ENCODE results near the gene KCNK2.

KCNK2 gene

DNA sequence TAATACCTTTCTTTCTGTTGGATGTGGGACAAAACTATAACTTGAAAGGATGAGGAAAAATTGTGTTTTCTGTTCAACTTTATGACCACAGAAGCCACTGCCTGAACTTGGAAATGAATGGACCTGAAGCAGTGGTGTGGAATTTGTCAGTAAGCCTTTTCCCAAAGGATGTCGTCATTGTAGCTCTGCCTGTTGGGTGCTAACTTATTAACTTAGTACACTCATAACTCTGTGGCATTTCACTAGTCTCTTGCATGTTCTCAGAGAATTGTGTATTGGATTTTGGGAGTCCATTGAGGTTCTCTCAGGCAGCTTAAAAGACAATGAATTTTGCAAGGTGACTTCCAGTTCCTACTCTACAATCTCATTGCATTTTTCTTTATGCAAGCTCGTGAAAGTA is 49.6 kb downstream of the KCNK2 start:
- Histone ChIP-seq H3F3A (ENCODE audit: low read depth) (no peaks in the 10 kb centered on the region), H3K36me3 (ENCODE audit: insufficient read depth, low read length) (no peaks in the 10 kb centered on the region), H3K4me1 (ENCODE audit: insufficient read depth, low read length, poor library complexity, severe bottlenecking) (no peaks in the 10 kb centered on the region), H3K9me3 (ENCODE audit: insufficient read depth, low read depth, low read length) (no peaks in the 10 kb centered on the region), H3K79me2 (ENCODE audit: insufficient read depth, low read length) (no peaks in the 10 kb centered on the region), H3K27me3 (ENCODE audit: insufficient read depth, low read length, poor library complexity, severe bottlenecking) (no peaks in the 10 kb centered on the region), H3K4me2 (ENCODE audit: low read depth, low read length, poor library complexity, severe bottlenecking) (no peak overlapping the region), H3K9ac (ENCODE audit: low read depth, low read length, poor library complexity, severe bottlenecking) (no peak overlapping the region), H3K9me2 (replicated peaks; ENCODE audit: low read depth, low read length) (no peaks in the 10 kb centered on the region), H4K20me1 (ENCODE audit: insufficient read depth, low read length, poor library complexity, severe bottlenecking) (no peaks in the 10 kb centered on the region), H2AFZ (ENCODE audit: low read length) (no peak overlapping the region), H3K4me3 (ENCODE audit: low read length, poor library complexity, severe bottlenecking) (no peak overlapping the region)
- TF ChIP-seq, protein P1, sequence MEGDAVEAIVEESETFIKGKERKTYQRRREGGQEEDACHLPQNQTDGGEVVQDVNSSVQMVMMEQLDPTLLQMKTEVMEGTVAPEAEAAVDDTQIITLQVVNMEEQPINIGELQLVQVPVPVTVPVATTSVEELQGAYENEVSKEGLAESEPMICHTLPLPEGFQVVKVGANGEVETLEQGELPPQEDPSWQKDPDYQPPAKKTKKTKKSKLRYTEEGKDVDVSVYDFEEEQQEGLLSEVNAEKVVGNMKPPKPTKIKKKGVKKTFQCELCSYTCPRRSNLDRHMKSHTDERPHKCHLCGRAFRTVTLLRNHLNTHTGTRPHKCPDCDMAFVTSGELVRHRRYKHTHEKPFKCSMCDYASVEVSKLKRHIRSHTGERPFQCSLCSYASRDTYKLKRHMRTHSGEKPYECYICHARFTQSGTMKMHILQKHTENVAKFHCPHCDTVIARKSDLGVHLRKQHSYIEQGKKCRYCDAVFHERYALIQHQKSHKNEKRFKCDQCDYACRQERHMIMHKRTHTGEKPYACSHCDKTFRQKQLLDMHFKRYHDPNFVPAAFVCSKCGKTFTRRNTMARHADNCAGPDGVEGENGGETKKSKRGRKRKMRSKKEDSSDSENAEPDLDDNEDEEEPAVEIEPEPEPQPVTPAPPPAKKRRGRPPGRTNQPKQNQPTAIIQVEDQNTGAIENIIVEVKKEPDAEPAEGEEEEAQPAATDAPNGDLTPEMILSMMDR (conservative IDR thresholded peaks at IDR 0.05; ENCODE audit: low read length) = no peak
- TF ChIP-seq EZH2phosphoT487 (IDR thresholded peaks at IDR 0.05; ENCODE audit: borderline replicate concordance) = no peak

DNA sequence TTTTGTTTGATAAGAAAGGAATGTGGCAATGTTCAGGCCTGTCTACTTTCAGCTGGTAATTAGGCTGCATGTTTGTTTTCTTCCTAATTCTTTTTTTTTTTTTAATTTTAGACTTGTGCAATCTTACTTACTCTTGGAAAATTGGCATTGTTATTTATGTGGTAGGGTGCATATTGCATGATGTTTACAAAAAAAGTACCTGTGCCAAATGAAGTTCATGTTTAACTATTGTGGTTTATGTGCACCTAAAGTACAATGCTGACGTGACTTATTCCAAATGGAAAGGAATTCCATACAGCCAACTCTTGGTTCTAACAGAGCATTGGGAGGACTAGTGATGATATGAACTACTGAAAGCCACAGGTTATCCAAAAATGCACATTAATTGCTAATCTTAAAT is 51.0 kb downstream of the KCNK2 start:
- Histone ChIP-seq H3K4me2 (ENCODE audit: low read depth, low read length, poor library complexity, severe bottlenecking) (no peak overlapping the region), H3F3A (ENCODE audit: low read depth) (no peaks in the 10 kb centered on the region), H3K79me2 (ENCODE audit: insufficient read depth, low read length) (no peaks in the 10 kb centered on the region), H3K9me2 (replicated peaks; ENCODE audit: low read depth, low read length) (no peaks in the 10 kb centered on the region), H3K4me1 (ENCODE audit: insufficient read depth, low read length, poor library complexity, severe bottlenecking) (no peaks in the 10 kb centered on the region), H3K27me3 (ENCODE audit: insufficient read depth, low read length, poor library complexity, severe bottlenecking) (no peaks in the 10 kb centered on the region), H3K36me3 (ENCODE audit: insufficient read depth, low read length) (no peaks in the 10 kb centered on the region), H4K20me1 (ENCODE audit: insufficient read depth, low read length, poor library complexity, severe bottlenecking) (no peaks in the 10 kb centered on the region), H3K4me3 (ENCODE audit: low read length, poor library complexity, severe bottlenecking) (no peak overlapping the region), H3K9me3 (ENCODE audit: insufficient read depth, low read depth, low read length) (no peaks in the 10 kb centered on the region), H2AFZ (ENCODE audit: low read length) (no peak overlapping the region), H3K9ac (ENCODE audit: low read depth, low read length, poor library complexity, severe bottlenecking) (no peak overlapping the region)
- TF ChIP-seq, protein P1 (conservative IDR thresholded peaks at IDR 0.05; ENCODE audit: low read length) = no peak
- TF ChIP-seq EZH2phosphoT487 (IDR thresholded peaks at IDR 0.05; ENCODE audit: borderline replicate concordance) = no peak

DNA sequence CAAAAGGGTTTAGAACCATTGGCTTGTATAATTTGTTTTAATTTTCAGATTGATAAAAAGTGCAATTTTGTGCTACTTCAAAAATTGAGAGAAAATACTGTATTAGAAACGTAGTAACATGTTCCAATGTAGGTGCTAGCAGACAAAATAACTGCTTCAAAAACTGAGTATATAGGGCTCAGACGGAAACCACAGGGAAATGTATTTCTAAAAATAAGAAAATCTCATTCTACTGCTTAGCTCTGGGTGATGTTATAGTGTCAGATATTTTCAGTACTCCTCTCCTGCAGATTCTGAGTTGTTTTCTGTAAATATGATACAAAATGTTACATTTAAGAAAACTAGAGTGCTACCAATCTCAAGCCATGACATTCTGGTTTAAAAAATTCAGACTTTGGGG is 55.4 kb downstream of the KCNK2 start:
- Histone ChIP-seq H2AFZ (ENCODE audit: low read length) (no peak overlapping the region), H3K4me1 (ENCODE audit: insufficient read depth, low read length, poor library complexity, severe bottlenecking) (no peaks in the 10 kb centered on the region), H3K9ac (ENCODE audit: low read depth, low read length, poor library complexity, severe bottlenecking) (no peak overlapping the region), H3K4me3 (ENCODE audit: low read length, poor library complexity, severe bottlenecking) (no peak overlapping the region), H4K20me1 (ENCODE audit: insufficient read depth, low read length, poor library complexity, severe bottlenecking) (no peaks in the 10 kb centered on the region), H3K9me3 (ENCODE audit: insufficient read depth, low read depth, low read length) (0 out of 2 replicates have a peak, but pooled peaks cover 6% of the 10 kb centered on the region), H3K79me2 (ENCODE audit: insufficient read depth, low read length) (no peaks in the 10 kb centered on the region), H3K9me2 (replicated peaks; ENCODE audit: low read depth, low read length) (no peaks in the 10 kb centered on the region), H3K36me3 (ENCODE audit: insufficient read depth, low read length) (no peaks in the 10 kb centered on the region), H3F3A (ENCODE audit: low read depth) (no peaks in the 10 kb centered on the region), H3K4me2 (ENCODE audit: low read depth, low read length, poor library complexity, severe bottlenecking) (no peak overlapping the region), H3K27me3 (ENCODE audit: insufficient read depth, low read length, poor library complexity, severe bottlenecking) (no peaks in the 10 kb centered on the region)
- TF ChIP-seq, protein P1 (conservative IDR thresholded peaks at IDR 0.05; ENCODE audit: low read length) = no peak
- no peak for TF ChIP-seq EZH2phosphoT487 (IDR thresholded peaks at IDR 0.05; ENCODE audit: borderline replicate concordance)
